Activated CD8-positive, alpha-beta T cell treated with anti-CD3 and anti-CD28 coated beads for 36 hours (primary cell): ENCODE data around the gene COL6A2. TPM values are rescaled to one million over a fixed set of nuclear protein-coding genes. Genes with fewer than 3 reads are reported as not detected.

Source experiments
- ATAC-seq: fragments of 200-7000 bp; cut with Tn5 transposase; one replicate; pipeline ENCODE4 v1.10.0; 2021; ENCODE audit warnings: mild to moderate bottlenecking, moderate library complexity
- CTCF ChIA-PET: fragments of 350-600 bp; sonication (Branson Sonifier 250); formaldehyde crosslinking; loops from one replicate; lab custom pipeline; 2021; ENCODE audit warnings: antibody characterized with exemption; lab: Charles Lee
- POLR2A ChIA-PET: fragments of 350-600 bp; sonication (Branson Sonifier 250); formaldehyde crosslinking; loops from one replicate; lab custom pipeline; 2021; ENCODE audit warnings: antibody characterized with exemption; lab: Charles Lee
- DNase-seq: peaks from one replicate; pipeline ENCODE4 v3.0.0-alpha.2; 2020
- H3K27ac Mint-ChIP-seq: one replicate; pipeline ENCODE4 v1.8.0; 2021; ENCODE audit warnings: mild to moderate bottlenecking, mixed read lengths
- H3K27me3 Mint-ChIP-seq: one replicate; pipeline ENCODE4 v1.8.0; 2021; ENCODE audit warnings: mixed read lengths
- H3K36me3 Mint-ChIP-seq: one replicate; pipeline ENCODE4 v1.8.0; 2021; ENCODE audit warnings: low read depth, mixed read lengths
- H3K4me1 Mint-ChIP-seq: one replicate; pipeline ENCODE4 v1.8.0; 2021; ENCODE audit warnings: low read depth, mixed read lengths
- H3K4me3 Mint-ChIP-seq: one replicate; pipeline ENCODE4 v1.8.0; 2021; ENCODE audit warnings: mild to moderate bottlenecking, moderate library complexity, mixed read lengths
- H3K9me3 Mint-ChIP-seq: one replicate; pipeline ENCODE4 v1.8.0; 2021; ENCODE audit warnings: mixed read lengths
- CTCF ChIP-seq: fragments of 200-600 bp; IDR thresholded peaks from one replicate; pipeline ENCODE4 v1.8.0; 2022; ENCODE audit warnings: antibody characterized with exemption, mild to moderate bottlenecking
- intact Hi-C: fragments of 100-400 bp; cut with micrococcal nuclease; formaldehyde crosslinking; loops from one replicate; pipeline ENCODE4 v1.10.0; 2022
- total RNA-seq, 2 experiments: library from RNA; stranded (reverse); gene quantifications; one replicate each; pipeline ENCODE4 v1.2.3, GENCODE V29; 2021

Gene COL6A2
- total RNA-seq, 2 experiments from 2014 or later, result 25.0 to 25.3 TPM

DNA sequence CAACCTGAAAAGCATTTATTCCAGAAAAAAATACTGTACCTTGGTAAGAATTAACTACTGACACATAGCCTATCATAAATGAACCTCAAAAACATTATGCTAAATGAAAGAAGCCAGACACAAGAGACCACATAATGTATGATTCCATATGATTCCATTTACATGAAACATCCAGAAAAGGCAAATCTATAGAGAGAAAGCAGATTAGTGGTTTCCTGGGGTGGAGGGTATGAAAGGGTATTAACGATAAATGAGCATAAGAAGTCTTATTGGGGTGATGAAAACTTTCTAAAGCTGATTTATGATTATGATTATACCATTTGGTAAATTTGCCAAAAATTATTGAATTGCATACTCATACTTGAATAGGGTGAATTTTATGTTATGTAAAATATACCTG is 10.3 kb upstream of the COL6A2 start:
- POLR2A ChIA-PET, result interaction anchor here (0.6 kb wide), 1 partner anchor 16 kb away, joined by 3 read pairs; no protein-coding TSS in a partner anchor
- Mint-ChIP-seq H3K27me3 (no peaks in the 10 kb centered on the region), H3K27ac (no peak overlapping the region), H3K36me3 (no peaks in the 10 kb centered on the region), H3K4me3 (no peak overlapping the region), H3K4me1 (no peaks in the 10 kb centered on the region), H3K9me3 (peaks cover 26% of the 10 kb centered on the region)
- DNase-seq, result no peak
- no peak for TF ChIP-seq CTCF
- intact Hi-C loops, result no loop called here
- no peak for ATAC-seq
- CTCF ChIA-PET, result interaction anchor here (1.0 kb wide), 1 partner anchor 114 kb away, joined by 3 read pairs; no protein-coding TSS in a partner anchor

- CTCF ChIA-PET, result interaction anchor here (1.0 kb wide), 1 partner anchor 115 kb away, joined by 3 read pairs; no protein-coding TSS in a partner anchor
- Mint-ChIP-seq H3K36me3 (no peaks in the 10 kb centered on the region), H3K27ac (no peak overlapping the region), H3K9me3 (peaks cover 26% of the 10 kb centered on the region), H3K4me3 (no peak overlapping the region), H3K4me1 (no peaks in the 10 kb centered on the region), H3K27me3 (no peaks in the 10 kb centered on the region)
- no peak for ATAC-seq
- TF ChIP-seq CTCF, result no peak
- POLR2A ChIA-PET, result no interaction called here
- DNase-seq, result no peak
- intact Hi-C loops, result no loop called here
Measured at GRCh38 chr21:46088189-46088588, 9.7 kb upstream of the COL6A2 start.

- POLR2A ChIA-PET, result no interaction called here
- Mint-ChIP-seq H3K36me3 (no peaks in the 10 kb centered on the region), H3K27ac (no peak overlapping the region), H3K4me3 (no peak overlapping the region), H3K9me3 (peaks cover 26% of the 10 kb centered on the region), H3K27me3 (no peaks in the 10 kb centered on the region), H3K4me1 (peaks cover under 1% of the 10 kb centered on the region)
- CTCF ChIA-PET, result no interaction called here
- ATAC-seq (no peak), DNase-seq (no peak)
- intact Hi-C loops, result no loop called here
- TF ChIP-seq CTCF, result no peak
Measured at GRCh38 chr21:46089285-46089684, 8.6 kb upstream of the COL6A2 start.

DNA sequence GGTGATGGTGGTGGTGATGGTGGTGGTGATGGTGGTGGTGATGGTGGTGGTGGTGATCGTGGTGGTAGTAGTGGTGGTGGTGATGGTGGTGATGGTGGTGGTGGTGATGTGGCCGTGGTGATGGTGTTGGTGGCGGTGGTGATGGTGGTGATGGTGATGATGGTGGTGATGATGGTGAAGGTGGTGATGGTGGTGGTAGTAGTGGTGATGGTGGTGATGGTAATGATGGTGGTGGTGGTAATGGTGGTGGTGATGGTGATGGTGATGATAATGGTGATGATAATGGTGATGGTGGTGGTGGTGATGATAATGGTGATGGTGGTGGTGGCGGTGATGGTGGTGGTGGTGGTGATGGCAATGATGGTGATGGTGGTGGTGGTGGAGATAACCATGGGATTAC is 6.8 kb upstream of the COL6A2 start:
- DNase-seq (no peak), ATAC-seq (no peak)
- no peak for TF ChIP-seq CTCF
- Mint-ChIP-seq H3K4me1 (peaks cover 3% of the 10 kb centered on the region), H3K27me3 (no peaks in the 10 kb centered on the region), H3K4me3 (no peak overlapping the region), H3K9me3 (peaks cover 26% of the 10 kb centered on the region), H3K27ac (no peak overlapping the region), H3K36me3 (no peaks in the 10 kb centered on the region)
- intact Hi-C loops, result no loop called here
- POLR2A ChIA-PET, result no interaction called here
- CTCF ChIA-PET, result no interaction called here

DNA sequence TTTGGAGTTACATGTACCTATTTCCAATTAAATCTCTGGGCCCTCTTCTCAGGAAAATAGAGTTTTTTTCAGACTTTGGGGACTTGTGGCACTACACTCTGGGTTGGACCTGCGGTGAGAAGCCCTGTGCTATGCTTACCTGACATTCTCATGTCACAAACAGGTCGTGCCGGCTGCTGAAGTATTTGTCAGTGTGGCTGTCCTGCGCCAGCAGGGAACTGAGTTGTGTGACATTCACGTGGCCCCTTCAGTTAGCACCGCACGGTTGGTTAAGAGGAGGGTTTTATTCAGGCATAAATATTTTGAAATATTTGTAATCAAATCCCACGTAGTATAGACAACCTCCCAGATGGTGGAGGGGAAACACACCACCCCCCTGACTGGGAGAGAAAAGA is 6.3 kb upstream of the COL6A2 start:
- TF ChIP-seq CTCF, result no peak

More for the DNA sequence above, 6.3 kb upstream of the COL6A2 start:
- no peak overlapping the region for H3K4me3 Mint-ChIP-seq
- intact Hi-C loops, result no loop called here
- no peak for DNase-seq
- H3K9me3 Mint-ChIP-seq, result peaks cover 26% of the 10 kb centered on the region
- ChIA-PET CTCF (no interaction called here), POLR2A (no interaction called here)
- H3K36me3 Mint-ChIP-seq, result no peaks in the 10 kb centered on the region
- H3K27me3 Mint-ChIP-seq, result no peaks in the 10 kb centered on the region
- peaks cover 3% of the 10 kb centered on the region for H3K4me1 Mint-ChIP-seq
- ATAC-seq, result no peak
- no peak overlapping the region for H3K27ac Mint-ChIP-seq
